ENCODE results near the gene STARD3.

Gene STARD3

GRCh38 chr17:39622380-39623006 lies 14.5 kb upstream of the STARD3 start:
- 82% methylated on average over 8 of the region's 16 CpGs for WGBS (ENCODE audit: insufficient coverage)
- Histone ChIP-seq H3K9me3 (ENCODE audit: control extremely low read depth in 1 of 5, control insufficient read depth in 4 of 5, insufficient read depth in 2 of 5, low read depth in 1 of 5, low read length in 4 of 5) (no peaks in the 10 kb centered on the region), H3K36me3 (ENCODE audit: control insufficient read depth in 4 of 4, insufficient read depth in 4 of 4, low read length in 3 of 4) (no peaks in the 10 kb centered on the region), H3K4me3 (ENCODE audit: control insufficient read depth in 1 of 7, extremely low read depth in 1 of 7, insufficient read depth in 4 of 7, low read depth in 2 of 7, low read length in 6 of 7) (peak overlapping the region in 1 of 7 experiments; percentile 20), H3K27ac (ENCODE audit: insufficient read depth in 1 of 2, low read depth in 1 of 2, low read length in 2 of 2, poor library complexity in 1 of 2, severe bottlenecking in 2 of 2) (no peak overlapping the region), H3K27me3 (replicated peaks in 2 of 5; ENCODE audit: control insufficient read depth in 4 of 5, insufficient read depth in 5 of 5, low read length in 4 of 5) (peaks cover 0 to 41% (median 31%) of the 10 kb centered on the region in 5 experiments), H3K4me1 (ENCODE audit: control extremely low read depth in 1 of 4, control insufficient read depth in 4 of 4, insufficient read depth in 4 of 4, low read length in 3 of 4) (peaks cover 0 to 32% (median 25%) of the 10 kb centered on the region in 4 experiments)
- ChIA-PET POLR2A (interaction anchor here (3.0 kb wide), 1 partner anchor 15 kb away, joined by 9 read pairs; the partner anchor contains the start of gene STARD3), CTCF (interaction anchor here (0.6 to 20.3 kb wide), 19 partner anchors 8 to 161 kb away, joined by 3 to 445 read pairs (median 5); partner anchors contain the start of genes PNMT and TCAP)
- no peak for DNase-seq

- peaks cover 0 to 26% (median 18%) of the 10 kb centered on the region in 4 experiments for H3K4me1 ChIP-seq (ENCODE audit: control extremely low read depth in 1 of 4, control insufficient read depth in 4 of 4, insufficient read depth in 4 of 4, low read length in 3 of 4)
- under 1% methylated on average over 14 of the region's 16 CpGs for WGBS (ENCODE audit: insufficient coverage)
- H3K27ac ChIP-seq (ENCODE audit: insufficient read depth in 1 of 2, low read depth in 1 of 2, low read length in 2 of 2, poor library complexity in 1 of 2, severe bottlenecking in 2 of 2) = no peak overlapping the region
- no peak overlapping the region for H3K4me3 ChIP-seq (ENCODE audit: control insufficient read depth in 1 of 7, extremely low read depth in 1 of 7, insufficient read depth in 4 of 7, low read depth in 2 of 7, low read length in 6 of 7)
- H3K27me3 ChIP-seq (replicated peaks in 2 of 5; ENCODE audit: control insufficient read depth in 4 of 5, insufficient read depth in 5 of 5, low read length in 4 of 5) = peaks cover 0 to 50% (median 36%) of the 10 kb centered on the region in 5 experiments
- ChIA-PET CTCF (interaction anchor here (0.6 to 20.3 kb wide), 19 partner anchors 9 to 161 kb away, joined by 3 to 445 read pairs (median 4); partner anchors contain the start of genes PNMT and TCAP), POLR2A (interaction anchor here (0.9 kb wide), 1 partner anchor 50 kb away, joined by 3 read pairs; no protein-coding TSS in a partner anchor)
- no peaks in the 10 kb centered on the region for H3K36me3 ChIP-seq (ENCODE audit: control insufficient read depth in 4 of 4, insufficient read depth in 4 of 4, low read length in 3 of 4)
- DNase-seq = peak; percentile 71 to 85 (median 81)
- no peaks in the 10 kb centered on the region for H3K9me3 ChIP-seq (ENCODE audit: control extremely low read depth in 1 of 5, control insufficient read depth in 4 of 5, insufficient read depth in 2 of 5, low read depth in 1 of 5, low read length in 4 of 5)
Observed at GRCh38 chr17:39623356-39623950, 13.5 kb upstream of the STARD3 start.

GRCh38 chr17:39624313-39624712 lies 12.6 kb upstream of the STARD3 start:
- peaks cover 0 to 50% (median 32%) of the 10 kb centered on the region in 5 experiments for H3K27me3 ChIP-seq (replicated peaks in 2 of 5; ENCODE audit: control insufficient read depth in 4 of 5, insufficient read depth in 5 of 5, low read length in 4 of 5)
- H3K27ac ChIP-seq (ENCODE audit: insufficient read depth in 1 of 2, low read depth in 1 of 2, low read length in 2 of 2, poor library complexity in 1 of 2, severe bottlenecking in 2 of 2) = no peak overlapping the region
- no peak for DNase-seq
- no peaks in the 10 kb centered on the region for H3K36me3 ChIP-seq (ENCODE audit: control insufficient read depth in 4 of 4, insufficient read depth in 4 of 4, low read length in 3 of 4)
- CTCF ChIA-PET = interaction anchor here (0.9 to 20.3 kb wide), 7 partner anchors 8 to 130 kb away, joined by 3 to 445 read pairs (median 102); partner anchors contain the start of genes PNMT and TCAP
- H3K4me1 ChIP-seq (ENCODE audit: control extremely low read depth in 1 of 4, control insufficient read depth in 4 of 4, insufficient read depth in 4 of 4, low read length in 3 of 4) = peaks cover 0 to 19% (median 14%) of the 10 kb centered on the region in 4 experiments
- 92% methylated on average over 4 of the region's 8 CpGs for WGBS (ENCODE audit: insufficient coverage)
- POLR2A ChIA-PET = no interaction called here
- H3K9me3 ChIP-seq (ENCODE audit: control extremely low read depth in 1 of 5, control insufficient read depth in 4 of 5, insufficient read depth in 2 of 5, low read depth in 1 of 5, low read length in 4 of 5) = no peaks in the 10 kb centered on the region
- no peak overlapping the region for H3K4me3 ChIP-seq (ENCODE audit: control insufficient read depth in 1 of 7, extremely low read depth in 1 of 7, insufficient read depth in 4 of 7, low read depth in 2 of 7, low read length in 6 of 7)

- peaks cover 0 to 53% (median 27%) of the 10 kb centered on the region in 5 experiments for H3K27me3 ChIP-seq (replicated peaks in 2 of 5; ENCODE audit: control insufficient read depth in 4 of 5, insufficient read depth in 5 of 5, low read length in 4 of 5)
- H3K4me1 ChIP-seq (ENCODE audit: control extremely low read depth in 1 of 4, control insufficient read depth in 4 of 4, insufficient read depth in 4 of 4, low read length in 3 of 4) = peaks cover 0 to 19% (median 14%) of the 10 kb centered on the region in 4 experiments
- 91% methylated on average over 4 of the region's 5 CpGs for WGBS (ENCODE audit: insufficient coverage)
- no peak overlapping the region for H3K27ac ChIP-seq (ENCODE audit: insufficient read depth in 1 of 2, low read depth in 1 of 2, low read length in 2 of 2, poor library complexity in 1 of 2, severe bottlenecking in 2 of 2)
- no peaks in the 10 kb centered on the region for H3K9me3 ChIP-seq (ENCODE audit: control extremely low read depth in 1 of 5, control insufficient read depth in 4 of 5, insufficient read depth in 2 of 5, low read depth in 1 of 5, low read length in 4 of 5)
- DNase-seq = no peak
- ChIA-PET CTCF (interaction anchor here (0.8 to 20.3 kb wide), 9 partner anchors 7 to 106 kb away, joined by 3 to 445 read pairs (median 3); partner anchors contain the start of genes PNMT, STARD3 and TCAP), POLR2A (interaction anchor here (0.6 kb wide), 1 partner anchor 12 kb away, joined by 3 read pairs; no protein-coding TSS in a partner anchor)
- no peaks in the 10 kb centered on the region for H3K36me3 ChIP-seq (ENCODE audit: control insufficient read depth in 4 of 4, insufficient read depth in 4 of 4, low read length in 3 of 4)
- no peak overlapping the region for H3K4me3 ChIP-seq (ENCODE audit: control insufficient read depth in 1 of 7, extremely low read depth in 1 of 7, insufficient read depth in 4 of 7, low read depth in 2 of 7, low read length in 6 of 7)
Observed at GRCh38 chr17:39625198-39625785, 11.7 kb upstream of the STARD3 start.

- no peak for DNase-seq
- WGBS (ENCODE audit: insufficient coverage) = 21% methylated on average over 21 of the region's 29 CpGs
- Histone ChIP-seq H3K36me3 (ENCODE audit: control insufficient read depth in 4 of 4, insufficient read depth in 4 of 4, low read length in 3 of 4) (no peaks in the 10 kb centered on the region), H3K4me3 (ENCODE audit: control insufficient read depth in 1 of 7, extremely low read depth in 1 of 7, insufficient read depth in 4 of 7, low read depth in 2 of 7, low read length in 6 of 7) (peak within 1 kb of the TSS in 5 of 7 experiments; percentile 13 to 56 (median 23)), H3K4me1 (ENCODE audit: control extremely low read depth in 1 of 4, control insufficient read depth in 4 of 4, insufficient read depth in 4 of 4, low read length in 3 of 4) (peaks cover 0 to 24% (median 19%) of the 10 kb centered on the region in 4 experiments), H3K27me3 (replicated peaks in 2 of 5; ENCODE audit: control insufficient read depth in 4 of 5, insufficient read depth in 5 of 5, low read length in 4 of 5) (peaks cover 0 to 53% (median 22%) of the 10 kb centered on the region in 5 experiments), H3K27ac (ENCODE audit: insufficient read depth in 1 of 2, low read depth in 1 of 2, low read length in 2 of 2, poor library complexity in 1 of 2, severe bottlenecking in 2 of 2) (no peak within 1 kb of the TSS), H3K9me3 (ENCODE audit: control extremely low read depth in 1 of 5, control insufficient read depth in 4 of 5, insufficient read depth in 2 of 5, low read depth in 1 of 5, low read length in 4 of 5) (no peaks in the 10 kb centered on the region)
- ChIA-PET CTCF (interaction anchor here (0.8 to 20.3 kb wide), 9 partner anchors 6 to 105 kb away, joined by 3 to 445 read pairs (median 3); partner anchors contain the start of genes PNMT, STARD3 and TCAP), POLR2A (no interaction called here)
Observed at GRCh38 chr17:39626171-39627046, 10.5 kb upstream of the STARD3 start, which contains the start of gene PPP1R1B. Gene PPP1R1B, plus strand, starts transcription at chr17:39626952. Its CDS starts 441 bp downstream, at chr17:39627393.

GRCh38 chr17:39627047-39627711 lies 9.8 kb upstream of the STARD3 start:
- Histone ChIP-seq H3K27me3 (replicated peaks in 2 of 5; ENCODE audit: control insufficient read depth in 4 of 5, insufficient read depth in 5 of 5, low read length in 4 of 5) (peaks cover 0 to 53% (median 22%) of the 10 kb centered on the region in 5 experiments), H3K9me3 (ENCODE audit: control extremely low read depth in 1 of 5, control insufficient read depth in 4 of 5, insufficient read depth in 2 of 5, low read depth in 1 of 5, low read length in 4 of 5) (no peaks in the 10 kb centered on the region), H3K4me3 (ENCODE audit: control insufficient read depth in 1 of 7, extremely low read depth in 1 of 7, insufficient read depth in 4 of 7, low read depth in 2 of 7, low read length in 6 of 7) (peak overlapping the region in 5 of 7 experiments; percentile 13 to 56 (median 23)), H3K4me1 (ENCODE audit: control extremely low read depth in 1 of 4, control insufficient read depth in 4 of 4, insufficient read depth in 4 of 4, low read length in 3 of 4) (peaks cover 0 to 29% (median 24%) of the 10 kb centered on the region in 4 experiments), H3K27ac (ENCODE audit: insufficient read depth in 1 of 2, low read depth in 1 of 2, low read length in 2 of 2, poor library complexity in 1 of 2, severe bottlenecking in 2 of 2) (no peak overlapping the region), H3K36me3 (ENCODE audit: control insufficient read depth in 4 of 4, insufficient read depth in 4 of 4, low read length in 3 of 4) (no peaks in the 10 kb centered on the region)
- ChIA-PET CTCF (interaction anchor here (1.1 to 20.3 kb wide), 4 partner anchors 14 to 43 kb away, joined by 3 to 445 read pairs (median 72); partner anchors contain the start of genes PNMT and TCAP), POLR2A (no interaction called here)
- WGBS (ENCODE audit: insufficient coverage) = 4% methylated on average over 45 of the region's 72 CpGs
- DNase-seq = no peak
